CD4-positive, alpha-beta T cell (primary cell): ENCODE measurements around the gene BORCS5. TPM values are rescaled to one million over a fixed set of nuclear protein-coding genes. Genes with fewer than 3 reads are reported as not detected.

Source experiments
- ATAC-seq: fragments of 200-7000 bp; cut with Tn5 transposase; one replicate; pipeline ENCODE4 v1.10.0; 2022; ENCODE audit warnings: mild to moderate bottlenecking; ENCODE audit not compliant: poor library complexity
- CTCF ChIA-PET: fragments of 350-600 bp; sonication (Branson Sonifier 250); formaldehyde crosslinking; loops from one replicate; lab custom pipeline; 2021; ENCODE audit warnings: antibody characterized with exemption, inconsistent platforms; lab: Charles Lee
- POLR2A ChIA-PET: fragments of 350-600 bp; sonication (Branson Sonifier 250); formaldehyde crosslinking; loops from one replicate; lab custom pipeline; 2021; ENCODE audit warnings: antibody characterized with exemption, inconsistent platforms; lab: Charles Lee
- DNase-seq, 14 experiments: peaks; one replicate each; pipeline ENCODE4 v3.0.0-alpha.2; 2013 to 2020; ENCODE audit warnings: mixed read lengths in 2 of 14
- H3K27ac ChIP-seq, 2 donors: one replicate each; pipeline versions ENCODE4 v1.5.1 to v1.7.0; 2013; ENCODE audit warnings: low read length in 2 of 2, low read depth in 1 of 2, mild to moderate bottlenecking in 1 of 2
- H3K27me3 ChIP-seq, 2 experiments: 1 replicate in 1 of 2; 2 replicates in 1 of 2; pipeline versions ENCODE4 v1.6.1 to v1.7.0; 2013; ENCODE audit warnings: low read length in 2 of 2, control low read depth in 1 of 2, mild to moderate bottlenecking in 1 of 2, moderate library complexity in 1 of 2; ENCODE audit not compliant: insufficient read depth in 2 of 2, control insufficient read depth in 1 of 2
- H3K36me3 ChIP-seq: one replicate; pipeline ENCODE4 v1.6.1; 2013; ENCODE audit warnings: low read length, control low read depth; ENCODE audit not compliant: insufficient read depth
- H3K4me1 ChIP-seq: one replicate; pipeline ENCODE4 v1.6.1; 2013; ENCODE audit warnings: low read length, control low read depth; ENCODE audit not compliant: insufficient read depth
- H3K4me3 ChIP-seq: one replicate; pipeline ENCODE4 v1.5.1; 2013; ENCODE audit warnings: mild to moderate bottlenecking, low read length, moderate library complexity
- H3K9me3 ChIP-seq, 2 experiments: 1 replicate in 1 of 2; 2 replicates in 1 of 2; pipeline versions ENCODE4 v1.6.1 to v1.7.0; 2013; ENCODE audit warnings: low read length in 2 of 2, mild to moderate bottlenecking in 2 of 2, control low read depth in 1 of 2, moderate library complexity in 1 of 2; ENCODE audit not compliant: control insufficient read depth in 1 of 2, insufficient read depth in 1 of 2
- H3K27ac Mint-ChIP-seq: one replicate; pipeline ENCODE4 v1.8.0; 2020; ENCODE audit warnings: mixed read lengths
- H3K27me3 Mint-ChIP-seq: one replicate; pipeline ENCODE4 v1.8.0; 2021; ENCODE audit warnings: mixed read lengths
- H3K36me3 Mint-ChIP-seq: one replicate; pipeline ENCODE4 v1.8.0; 2021; ENCODE audit warnings: low read depth, mixed read lengths
- H3K4me1 Mint-ChIP-seq: one replicate; pipeline ENCODE4 v1.8.0; 2021; ENCODE audit warnings: low read depth, mixed read lengths
- H3K4me3 Mint-ChIP-seq: one replicate; pipeline ENCODE4 v1.8.0; 2020; ENCODE audit warnings: mild to moderate bottlenecking, mixed read lengths
- H3K9me3 Mint-ChIP-seq: one replicate; pipeline ENCODE4 v1.8.0; 2020; ENCODE audit warnings: mixed read lengths
- CTCF ChIP-seq: fragments of 200-600 bp; IDR thresholded peaks from one replicate; pipeline ENCODE4 v1.8.0; 2022; ENCODE audit warnings: antibody characterized with exemption, mild to moderate bottlenecking
- intact Hi-C, 2 experiments: fragments of 100-400 bp; cut with DNase I in 1 of 2; cut with micrococcal nuclease in 1 of 2; formaldehyde crosslinking; loops; one replicate each; pipeline versions ENCODE4 v1.15.1 to v1.9.0; 2023 to 2025; cut with DNase I, micrococcal nuclease
- total RNA-seq, 174 experiments: library from RNA in 2 of 174; stranded (reverse) in 2 of 174; gene quantifications; one replicate each; pipeline ENCODE4 v1.2.3 and lab custom pipeline; 2021 to 2026

BORCS5 gene
- total RNA-seq, 2 experiments from 2014 or later: 36.4 to 39.3 TPM

GRCh38 chr12:12460935-12461922, 104.4 kb downstream of the BORCS5 start:
- no peaks in the 10 kb centered on the region for H3K27me3 Mint-ChIP-seq
- DNase-seq (no peak), ATAC-seq (no peak)
- peak overlapping the region; percentile 34 for H3K4me3 Mint-ChIP-seq
- no peak for TF ChIP-seq CTCF
- H3K9me3 Mint-ChIP-seq: no peaks in the 10 kb centered on the region
- H3K9me3 ChIP-seq: no peaks in the 10 kb centered on the region
- no peaks in the 10 kb centered on the region for H3K36me3 ChIP-seq
- H3K27ac ChIP-seq: peak overlapping the region in 1 of 2 donors; percentile 36
- peak overlapping the region; percentile 75 for H3K27ac Mint-ChIP-seq
- H3K4me3 ChIP-seq: peak overlapping the region; percentile 14
- no peaks in the 10 kb centered on the region for H3K27me3 ChIP-seq
- ChIA-PET POLR2A (interaction anchor here (0.9 to 2.7 kb wide), 6 partner anchors 13 to 253 kb away, joined by 3 to 17 read pairs (median 4); no protein-coding TSS in a partner anchor), CTCF (interaction anchor here (0.7 to 1.7 kb wide), 4 partner anchors 19 to 93 kb away, joined by 3 to 4 read pairs (median 4); no protein-coding TSS in a partner anchor)
- H3K4me1 ChIP-seq: peaks cover 49% of the 10 kb centered on the region
- peaks cover 15% of the 10 kb centered on the region for H3K36me3 Mint-ChIP-seq
- intact Hi-C loops: no loop called here
- peaks cover 73% of the 10 kb centered on the region for H3K4me1 Mint-ChIP-seq

- no peaks in the 10 kb centered on the region for H3K36me3 ChIP-seq
- ChIA-PET CTCF (interaction anchor here (1.4 kb wide), 1 partner anchor 85 kb away, joined by 4 read pairs; no protein-coding TSS in a partner anchor), POLR2A (interaction anchor here (0.9 to 2.7 kb wide), 4 partner anchors 20 to 252 kb away, joined by 3 to 17 read pairs (median 6); no protein-coding TSS in a partner anchor)
- no peak for ATAC-seq
- intact Hi-C loops: no loop called here
- TF ChIP-seq CTCF: no peak
- H3K4me1 ChIP-seq: peaks cover 55% of the 10 kb centered on the region
- peak overlapping the region in 1 of 2 donors; percentile 36 for H3K27ac ChIP-seq
- Mint-ChIP-seq H3K4me1 (peaks cover 72% of the 10 kb centered on the region), H3K9me3 (no peaks in the 10 kb centered on the region), H3K4me3 (no peak overlapping the region), H3K27me3 (no peaks in the 10 kb centered on the region), H3K36me3 (peaks cover 13% of the 10 kb centered on the region), H3K27ac (peak overlapping the region; percentile 75)
- H3K4me3 ChIP-seq: no peak overlapping the region
- no peaks in the 10 kb centered on the region for H3K27me3 ChIP-seq
- no peaks in the 10 kb centered on the region for H3K9me3 ChIP-seq
- DNase-seq: no peak
These were observed 105.0 kb downstream of the BORCS5 start for GRCh38 chr12:12461923-12462315.

GRCh38 chr12:12465522-12465921, 108.6 kb downstream of the BORCS5 start:
- peak overlapping the region; percentile 3 for H3K4me3 ChIP-seq
- no peaks in the 10 kb centered on the region for H3K27me3 ChIP-seq
- no peak for TF ChIP-seq CTCF
- Mint-ChIP-seq H3K9me3 (no peaks in the 10 kb centered on the region), H3K27me3 (no peaks in the 10 kb centered on the region), H3K4me1 (peaks cover 86% of the 10 kb centered on the region), H3K4me3 (no peak overlapping the region), H3K27ac (peak overlapping the region; percentile 98), H3K36me3 (peaks cover 37% of the 10 kb centered on the region)
- ATAC-seq (no peak), DNase-seq (peak in 2 of 14 experiments; percentile 22 to 36)
- ChIA-PET CTCF (interaction anchor here (1.2 to 2.5 kb wide), 8 partner anchors 9 to 201 kb away, joined by 3 to 13 read pairs (median 7); partner anchors contain the start of gene DUSP16), POLR2A (interaction anchor here (0.6 to 5.7 kb wide), 26 partner anchors 9 to 271 kb away, joined by 3 to 106 read pairs (median 8); partner anchors contain the start of genes BORCS5, DUSP16 and MANSC1)
- H3K36me3 ChIP-seq: no peaks in the 10 kb centered on the region
- H3K27ac ChIP-seq: peak overlapping the region; percentile 61 to 81
- peaks cover 79% of the 10 kb centered on the region for H3K4me1 ChIP-seq
- intact Hi-C loops: loop anchor here in 1 of 2 experiments (5.0 kb wide), 1 partner anchor 33 kb away; no protein-coding TSS in a partner anchor
- H3K9me3 ChIP-seq: no peaks in the 10 kb centered on the region
